Kidney tubule cell (primary cell): ENCODE data around the gene CLIP2.
"Not testable (repeated sequence)": the region's sequence is repeated elsewhere in the genome, so short reads cannot be mapped to it uniquely, and the experiment has no call there.

ENCODE experiments used
- DNase-seq: peaks from one replicate; pipeline ENCODE4 v3.0.0-alpha.2; 2018; ENCODE audit warnings: low spot score

Gene CLIP2

GRCh38 chr7:74332373-74333176 lies 43.4 kb downstream of the CLIP2 start:
- DNase-seq, result no peak

GRCh38 chr7:74334030-74334429 lies 44.8 kb downstream of the CLIP2 start:
- peak; percentile 78 for DNase-seq

DNA sequence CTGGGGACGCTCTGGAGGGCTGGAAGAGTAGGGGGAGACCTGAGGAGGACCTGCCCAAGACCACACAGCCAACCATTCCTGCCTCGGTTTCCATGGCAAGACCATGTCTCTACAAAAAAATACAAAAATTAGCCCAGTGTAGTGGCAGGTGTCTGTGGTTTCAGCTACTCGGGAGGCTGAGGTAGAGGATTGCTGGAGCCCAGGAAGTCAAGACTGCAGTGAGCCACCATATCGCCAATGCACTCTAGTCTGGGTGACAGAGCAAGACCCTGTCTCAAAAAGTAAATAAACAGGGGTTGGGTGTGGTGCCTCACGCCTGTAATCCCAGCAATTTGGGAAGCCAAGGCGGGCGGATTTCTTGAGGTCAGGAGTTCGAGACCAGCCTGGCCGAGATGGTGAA lies 48.7 kb downstream of the CLIP2 start:
- no peak for DNase-seq

- DNase-seq, result no peak
Observed at GRCh38 chr7:74338366-74339108, 49.3 kb downstream of the CLIP2 start.

DNA sequence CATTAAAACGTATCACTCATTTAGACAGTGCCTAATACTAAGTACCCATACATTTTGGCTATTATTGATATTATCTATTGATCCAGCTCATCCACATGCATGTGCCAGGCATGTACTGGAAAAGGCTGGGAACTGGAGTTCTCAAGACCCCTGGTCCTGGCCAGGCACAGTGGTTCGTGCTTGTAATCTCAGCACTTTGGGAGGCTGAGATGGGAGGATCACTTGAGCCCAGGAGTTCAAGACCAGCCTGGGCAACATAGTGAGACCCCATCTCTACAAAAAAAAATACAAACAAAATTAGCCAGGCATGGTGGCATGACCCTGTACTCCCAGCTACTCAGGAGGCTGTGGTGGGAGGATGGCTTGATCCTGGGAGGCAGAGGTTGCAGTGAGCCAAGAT lies 50.4 kb downstream of the CLIP2 start:
- not testable (repeated sequence) for DNase-seq

DNA sequence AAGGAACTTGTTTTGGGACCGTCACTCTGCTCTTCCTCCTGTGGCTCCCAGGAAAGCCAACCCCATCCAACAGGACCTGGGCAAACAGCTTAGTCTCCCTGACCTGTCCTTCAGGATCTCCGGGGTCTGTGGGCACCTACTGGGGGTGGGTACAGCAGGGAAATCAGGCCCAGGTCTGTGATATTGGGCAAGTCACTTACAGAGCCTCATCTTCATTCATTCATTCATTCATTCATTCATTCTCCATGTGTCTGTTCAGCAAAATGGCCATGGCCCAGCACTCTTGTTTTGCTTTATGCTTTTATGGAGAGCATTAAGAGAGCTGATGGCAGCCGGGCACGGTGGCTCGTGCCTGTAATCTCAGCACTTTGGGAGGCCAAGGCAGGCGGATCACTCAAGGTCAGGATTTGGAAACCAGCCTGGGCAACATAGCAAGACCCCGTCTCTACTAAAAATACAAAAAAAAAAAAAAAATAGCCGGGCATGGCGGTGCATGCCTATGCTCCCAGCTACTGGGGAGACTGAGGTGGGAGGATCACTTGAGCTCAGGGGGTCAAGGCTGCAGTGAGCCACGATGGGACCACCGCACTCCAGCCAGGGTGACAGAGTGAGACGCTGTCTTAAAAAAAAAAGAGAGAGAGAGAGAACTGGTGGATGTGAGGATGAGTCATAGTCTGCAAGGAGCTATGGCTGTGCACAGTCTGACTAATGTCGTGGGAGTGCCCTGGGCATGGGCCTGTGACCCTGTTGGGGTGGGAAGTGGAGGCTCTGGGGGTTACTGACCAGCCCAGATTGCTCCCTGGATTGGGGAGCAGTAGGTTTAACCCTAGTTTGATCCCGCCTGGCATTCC lies 54.3 kb downstream of the CLIP2 start:
- peak; percentile 88 for DNase-seq

- peak; percentile 64 for DNase-seq
Observed at GRCh38 chr7:74344132-74344496, 54.9 kb downstream of the CLIP2 start.

DNA sequence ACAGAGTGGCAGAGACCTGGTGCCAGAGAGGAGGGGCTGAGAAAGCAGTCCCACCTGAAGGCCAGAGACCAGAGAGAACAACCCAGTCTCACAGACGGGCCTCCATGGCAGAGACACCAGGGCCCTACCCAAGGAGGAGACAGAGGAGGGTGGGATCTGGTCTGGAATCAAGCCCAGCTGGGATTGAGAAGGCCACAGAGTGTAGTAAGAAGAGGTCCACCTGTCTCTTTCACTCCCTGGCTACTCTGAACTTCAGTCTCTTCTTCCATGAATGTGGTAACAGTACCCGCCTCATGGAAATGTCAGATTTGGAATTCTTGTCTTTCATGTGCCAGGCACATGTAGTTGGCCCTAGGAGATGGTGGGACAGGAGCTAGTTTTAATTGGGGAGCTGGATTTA lies 55.6 kb downstream of the CLIP2 start:
- no peak for DNase-seq

DNA sequence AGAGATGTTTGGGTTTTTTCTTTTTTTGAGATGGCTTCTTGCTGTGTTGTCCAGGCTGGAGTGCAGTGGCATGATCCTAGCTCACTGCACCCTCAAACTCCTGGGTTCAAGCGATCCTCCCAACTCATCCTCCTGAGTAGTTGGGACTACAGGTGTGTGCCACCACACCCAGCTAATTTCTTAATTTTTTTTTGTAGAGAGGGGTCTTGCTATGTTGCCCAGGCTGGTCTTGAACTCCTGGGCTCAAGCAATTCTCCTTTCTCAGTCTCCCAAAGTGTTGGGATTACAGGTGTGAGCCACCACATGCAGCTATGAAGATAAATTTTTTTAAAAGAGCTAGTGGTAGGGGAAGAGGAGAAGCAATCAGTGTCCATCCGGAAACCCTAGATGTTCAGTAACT lies 56.8 kb downstream of the CLIP2 start:
- DNase-seq, result no peak

- DNase-seq, result no peak
Observed at GRCh38 chr7:74349621-74350020, 60.4 kb downstream of the CLIP2 start.

DNA sequence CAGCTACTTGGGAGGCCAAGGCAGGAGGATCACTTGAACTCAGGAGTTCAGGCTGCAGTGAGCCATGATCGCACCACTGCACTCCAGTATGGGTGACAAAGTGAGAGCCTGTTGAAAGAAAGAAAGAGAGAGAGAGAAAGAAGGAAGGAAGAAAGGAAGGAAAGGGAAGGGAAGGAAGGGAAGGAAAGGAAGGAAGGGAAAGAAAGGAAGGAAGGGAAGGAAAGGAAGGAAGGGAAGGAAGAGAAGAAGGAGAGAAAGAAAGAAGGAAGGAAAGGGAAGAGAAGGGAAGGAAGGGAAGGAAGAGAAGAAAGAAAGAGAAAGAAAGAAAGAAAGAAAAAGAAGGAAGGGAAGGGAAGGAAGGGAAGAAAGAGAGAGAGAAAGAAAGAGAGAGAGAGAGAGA lies 61.5 kb downstream of the CLIP2 start:
- DNase-seq, result no peak

GRCh38 chr7:74351836-74352235 lies 62.6 kb downstream of the CLIP2 start:
- DNase-seq, result no peak

DNA sequence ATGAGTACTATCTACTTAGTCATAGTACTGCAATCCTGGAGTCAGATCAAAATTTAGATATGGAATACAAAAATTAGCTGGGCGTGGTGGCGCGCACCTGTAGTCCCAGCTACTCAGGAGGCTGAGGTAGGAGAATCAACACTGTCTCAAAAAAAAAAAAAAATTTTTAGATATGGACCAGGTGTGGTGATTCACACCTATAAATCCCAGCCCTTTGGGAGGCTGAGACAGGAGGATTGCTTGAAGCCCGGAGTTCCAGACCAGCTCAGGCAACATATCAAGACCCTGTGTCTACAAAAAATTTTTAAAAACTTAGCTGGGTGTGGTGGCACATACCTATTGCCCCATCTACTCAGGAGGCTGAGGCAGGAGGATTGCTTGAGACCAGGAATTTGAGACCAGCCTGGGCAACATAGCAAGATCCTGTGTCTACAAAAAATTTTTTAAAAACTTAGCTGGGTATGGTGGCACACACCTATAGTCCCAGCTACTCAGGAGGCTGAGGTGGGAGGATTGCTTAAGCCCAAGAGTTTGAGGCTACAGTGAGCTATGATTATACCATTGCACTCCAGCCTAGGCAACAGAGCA lies 63.4 kb downstream of the CLIP2 start:
- DNase-seq, result not testable (repeated sequence)

DNA sequence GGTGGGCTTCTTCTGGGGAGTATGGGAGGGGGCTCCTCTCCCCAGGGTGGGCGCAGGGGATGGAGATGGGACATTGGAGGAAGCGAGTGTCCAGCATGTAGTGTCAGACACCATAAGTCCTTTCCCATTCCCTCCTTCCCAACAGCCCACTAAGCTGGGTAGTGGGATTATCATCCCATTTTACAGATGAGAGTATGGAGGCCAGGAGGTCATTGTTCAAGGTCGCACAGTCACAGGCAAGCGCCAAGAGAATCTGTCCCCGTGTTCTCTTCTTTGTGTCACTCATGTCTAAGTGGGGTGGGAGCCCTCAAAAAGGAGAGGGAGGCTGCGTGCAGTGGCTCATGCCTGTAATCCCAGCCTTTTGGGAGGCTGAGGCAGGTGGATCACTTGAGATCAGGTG lies 64.8 kb downstream of the CLIP2 start:
- no peak for DNase-seq

- peak; percentile 84 for DNase-seq
Observed at GRCh38 chr7:74355091-74355490, 65.9 kb downstream of the CLIP2 start.

DNA sequence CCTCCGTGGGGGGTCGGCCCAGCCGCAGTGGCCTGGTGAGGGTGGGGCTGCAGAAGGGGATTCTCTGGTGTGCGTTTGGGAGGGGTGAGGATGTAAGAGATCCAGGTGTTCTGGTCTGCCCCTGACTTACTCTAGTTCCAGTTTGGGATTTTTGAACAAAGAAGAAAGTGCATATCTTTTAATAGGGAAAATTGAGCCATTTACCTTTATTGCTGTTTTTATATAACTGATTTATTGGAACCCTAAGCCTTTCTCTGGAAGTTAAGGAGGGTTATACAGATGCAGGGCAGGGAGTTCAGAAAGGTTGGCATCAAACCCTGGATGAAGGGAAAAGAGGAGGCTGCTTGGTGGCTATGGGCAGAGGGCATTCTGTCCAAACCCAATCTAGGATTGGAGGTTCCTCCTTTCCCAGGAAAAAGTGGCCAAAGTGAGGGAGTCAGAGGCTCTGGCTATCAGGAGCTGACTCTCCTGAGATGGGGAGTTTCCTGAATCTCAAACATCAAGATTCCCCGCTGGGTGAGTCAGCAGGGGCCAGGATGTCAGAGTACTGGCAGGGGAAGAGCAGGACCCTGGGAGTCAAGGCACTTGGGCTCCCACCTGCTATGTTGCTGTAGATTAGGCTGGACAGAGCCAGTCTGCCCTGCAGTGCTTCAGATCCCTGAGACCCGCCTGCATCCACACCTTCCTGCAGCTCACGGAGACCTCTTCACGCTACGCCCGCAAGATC lies 67.5 kb downstream of the CLIP2 start:
- peak; percentile 66 for DNase-seq

DNA sequence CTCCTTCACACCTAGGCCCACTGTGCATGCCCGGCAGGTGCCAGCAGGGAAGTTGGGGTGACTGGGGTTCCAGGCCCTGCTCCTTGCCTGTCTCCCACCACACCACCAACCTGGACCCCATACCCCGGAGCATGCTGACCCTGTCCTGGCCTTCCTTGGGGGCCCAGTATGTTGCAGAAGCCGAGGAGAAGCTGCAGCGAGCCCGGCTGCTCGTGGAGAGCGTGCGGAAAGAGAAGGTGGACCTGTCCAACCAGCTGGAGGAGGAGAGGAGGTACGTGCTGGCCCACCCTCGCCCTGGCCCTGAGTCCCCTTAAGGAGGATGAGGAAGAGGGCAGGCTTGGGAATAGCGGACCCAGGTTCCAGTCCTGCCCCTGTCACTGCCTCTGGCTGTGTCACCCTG lies 70.8 kb downstream of the CLIP2 start:
- no peak for DNase-seq

DNA sequence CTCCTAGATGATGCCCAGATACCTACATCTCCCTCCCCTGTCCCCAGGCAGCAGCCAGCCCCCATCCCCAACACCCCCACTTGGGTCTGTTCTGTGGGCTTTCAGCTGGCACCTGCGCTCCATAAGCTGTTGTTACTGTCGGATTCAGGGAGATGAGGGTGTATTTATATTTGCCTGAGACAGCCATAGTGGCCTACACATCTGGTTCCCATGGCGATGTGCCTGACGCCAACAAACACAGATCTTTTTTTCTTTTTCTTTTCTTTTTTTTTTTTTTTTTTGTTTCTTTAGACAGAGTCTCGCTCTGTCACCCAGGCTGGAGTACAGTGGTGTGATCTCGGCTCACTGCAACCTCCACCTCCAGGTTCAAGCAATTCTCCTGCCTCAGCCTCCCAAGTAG lies 73.1 kb downstream of the CLIP2 start:
- DNase-seq, result no peak

DNA sequence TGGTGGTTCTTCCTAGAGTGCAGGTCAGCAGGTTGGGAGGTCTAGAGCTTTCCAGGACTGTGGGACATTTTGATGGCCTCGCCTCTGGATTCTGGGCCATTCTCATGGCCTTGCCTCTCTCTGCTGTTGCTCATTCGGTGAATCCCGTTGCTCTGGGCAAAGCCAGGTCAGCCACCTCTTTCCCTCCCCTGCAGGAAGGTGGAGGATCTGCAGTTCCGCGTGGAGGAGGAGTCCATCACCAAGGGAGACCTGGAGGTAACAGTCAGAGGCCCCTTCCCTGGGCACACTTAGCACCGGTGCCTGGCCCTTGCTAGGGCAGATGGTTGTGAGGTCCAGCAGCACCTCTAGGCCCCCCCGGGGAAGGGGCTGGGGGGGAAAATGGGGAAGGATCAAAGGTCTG lies 74.9 kb downstream of the CLIP2 start:
- peak; percentile 28 for DNase-seq

DNA sequence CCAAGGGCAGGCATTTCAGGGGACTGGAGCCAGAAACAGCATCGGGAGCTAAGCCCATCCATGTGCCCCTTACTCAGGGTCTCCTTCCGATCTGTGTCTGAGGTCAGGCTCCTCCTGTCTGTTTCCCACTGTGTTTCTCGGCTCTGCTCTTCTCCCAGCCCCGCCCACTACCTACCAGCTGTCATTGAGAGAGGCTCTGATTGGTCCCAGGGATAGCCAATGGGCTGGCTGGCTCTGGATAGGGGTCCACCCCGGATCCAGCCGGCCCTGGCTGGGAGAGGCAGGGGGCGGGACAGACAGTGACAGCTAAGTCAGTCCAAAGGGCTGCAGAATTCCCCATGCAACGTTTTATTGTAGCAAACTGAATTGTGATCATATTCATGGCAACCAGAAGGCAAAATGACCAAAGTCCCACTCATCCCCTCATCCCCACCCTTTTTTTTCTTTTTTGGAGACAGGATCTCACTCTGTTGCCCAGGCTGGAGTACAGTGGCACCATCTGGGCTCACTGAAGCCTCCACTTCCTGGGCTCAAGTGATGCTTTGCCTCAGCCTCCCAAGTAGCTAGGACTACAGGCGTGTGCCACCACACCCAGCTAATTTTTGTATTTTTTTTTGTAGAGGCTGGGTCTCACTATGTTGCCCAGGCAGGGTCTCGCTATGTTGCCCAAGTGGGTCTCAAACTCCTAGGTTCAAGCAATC lies 76.3 kb downstream of the CLIP2 start:
- DNase-seq, result peak; percentile 29
